Measurements from ENCODE around the gene NRCAM.

- TF ChIP-seq, protein P1, sequence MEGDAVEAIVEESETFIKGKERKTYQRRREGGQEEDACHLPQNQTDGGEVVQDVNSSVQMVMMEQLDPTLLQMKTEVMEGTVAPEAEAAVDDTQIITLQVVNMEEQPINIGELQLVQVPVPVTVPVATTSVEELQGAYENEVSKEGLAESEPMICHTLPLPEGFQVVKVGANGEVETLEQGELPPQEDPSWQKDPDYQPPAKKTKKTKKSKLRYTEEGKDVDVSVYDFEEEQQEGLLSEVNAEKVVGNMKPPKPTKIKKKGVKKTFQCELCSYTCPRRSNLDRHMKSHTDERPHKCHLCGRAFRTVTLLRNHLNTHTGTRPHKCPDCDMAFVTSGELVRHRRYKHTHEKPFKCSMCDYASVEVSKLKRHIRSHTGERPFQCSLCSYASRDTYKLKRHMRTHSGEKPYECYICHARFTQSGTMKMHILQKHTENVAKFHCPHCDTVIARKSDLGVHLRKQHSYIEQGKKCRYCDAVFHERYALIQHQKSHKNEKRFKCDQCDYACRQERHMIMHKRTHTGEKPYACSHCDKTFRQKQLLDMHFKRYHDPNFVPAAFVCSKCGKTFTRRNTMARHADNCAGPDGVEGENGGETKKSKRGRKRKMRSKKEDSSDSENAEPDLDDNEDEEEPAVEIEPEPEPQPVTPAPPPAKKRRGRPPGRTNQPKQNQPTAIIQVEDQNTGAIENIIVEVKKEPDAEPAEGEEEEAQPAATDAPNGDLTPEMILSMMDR (IDR thresholded peaks at IDR 0.05), result no peak
- TF ChIP-seq POLR2AphosphoS5 (IDR thresholded peaks at IDR 0.05) (no peak), POLR2A (IDR thresholded peaks at IDR 0.05) (no peak)
Measured at GRCh38 chr7:108178398-108178797, 277.8 kb downstream of the NRCAM start.
